ENCODE results near the gene TUT4.

Gene TUT4

GRCh38 chr1:52469108-52469507 is 83.8 kb downstream of the TUT4 start:
- Histone ChIP-seq H2BK12ac (ENCODE audit: low read length) (no peak overlapping the region), H3K36me3 (replicated peaks in 1 of 2; ENCODE audit: control insufficient read depth in 2 of 2, insufficient read depth in 2 of 2, low read length in 2 of 2) (peaks cover 2 to 90% of the 10 kb centered on the region in 2 donors), H3K4me1 (ENCODE audit: control insufficient read depth in 2 of 2, insufficient read depth in 1 of 2, low read depth in 1 of 2, low read length in 2 of 2) (no peaks in the 10 kb centered on the region), H3K23ac (ENCODE audit: low read depth, low read length, poor library complexity) (no peak overlapping the region), H2AFZ (ENCODE audit: low read length) (no peak overlapping the region), H3K14ac (ENCODE audit: low read length) (no peak overlapping the region), H4K91ac (ENCODE audit: low read depth, low read length, poor library complexity) (no peak overlapping the region), H3K79me1 (ENCODE audit: low read depth, low read length) (no peaks in the 10 kb centered on the region), H3K9me3 (replicated peaks in 1 of 2; ENCODE audit: control insufficient read depth in 2 of 2, insufficient read depth in 1 of 2, low read depth in 1 of 2, low read length in 2 of 2) (peaks cover 0 to 4% of the 10 kb centered on the region in 2 donors), H3K4ac (ENCODE audit: low read length) (no peak overlapping the region), H3K27me3 (ENCODE audit: control insufficient read depth in 3 of 3, insufficient read depth in 3 of 3, low read depth in 1 of 3, low read length in 3 of 3) (no peaks in the 10 kb centered on the region), H4K8ac (ENCODE audit: low read depth, low read length) (no peak overlapping the region), H2BK120ac (ENCODE audit: low read depth, low read length) (no peak overlapping the region), H3K27ac (replicated peaks; ENCODE audit: low read length) (no peak overlapping the region), H2AK5ac (ENCODE audit: low read depth, low read length) (no peak overlapping the region), H3K9ac (ENCODE audit: low read depth, low read length, poor library complexity) (no peak overlapping the region), H3K4me3 (ENCODE audit: low read length in 2 of 2) (no peak overlapping the region), H3K18ac (ENCODE audit: low read length) (no peak overlapping the region), H2BK5ac (ENCODE audit: low read length) (no peak overlapping the region), H2BK15ac (ENCODE audit: low read length) (no peak overlapping the region), H3K4me2 (ENCODE audit: insufficient read depth, low read length, poor library complexity, severe bottlenecking) (no peak overlapping the region)
- no peak for DNase-seq (ENCODE audit: low spot score)
- no CpG with 5 or more reads among the region's 2 CpGs for WGBS, 2 donors (ENCODE audit: extremely low coverage in 2 of 2, insufficient read length in 2 of 2, insufficient replicate concordance in 1 of 2)

DNA sequence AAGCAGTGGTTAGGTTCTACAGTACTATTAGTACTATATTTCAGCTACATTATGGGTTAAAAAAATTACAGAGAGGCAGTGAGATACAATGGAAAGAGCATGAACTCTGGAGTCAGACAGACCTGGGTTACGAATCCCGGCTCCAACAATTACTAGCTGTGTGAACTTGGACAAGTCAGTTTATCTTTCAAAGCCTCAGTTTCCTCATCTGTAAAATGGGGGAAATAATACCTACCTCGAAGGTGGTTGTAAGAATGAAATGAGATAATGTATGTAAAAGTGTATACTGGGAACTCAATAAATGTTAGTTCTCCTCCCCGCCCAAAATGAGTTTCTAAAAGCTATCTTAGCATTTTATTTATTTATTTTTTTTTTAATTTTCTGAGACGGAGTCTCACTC is 89.0 kb downstream of the TUT4 start:
- no peak overlapping the region for H2AK5ac ChIP-seq (ENCODE audit: low read depth, low read length)
- peaks cover 0 to 82% of the 10 kb centered on the region in 2 donors for H3K36me3 ChIP-seq (replicated peaks in 1 of 2; ENCODE audit: control insufficient read depth in 2 of 2, insufficient read depth in 2 of 2, low read length in 2 of 2)
- no peaks in the 10 kb centered on the region for H3K4me1 ChIP-seq (ENCODE audit: control insufficient read depth in 2 of 2, insufficient read depth in 1 of 2, low read depth in 1 of 2, low read length in 2 of 2)
- H3K14ac ChIP-seq (ENCODE audit: low read length): no peak overlapping the region
- H4K8ac ChIP-seq (ENCODE audit: low read depth, low read length): no peak overlapping the region
- H3K27me3 ChIP-seq (ENCODE audit: control insufficient read depth in 3 of 3, insufficient read depth in 3 of 3, low read depth in 1 of 3, low read length in 3 of 3): no peaks in the 10 kb centered on the region
- H3K9ac ChIP-seq (ENCODE audit: low read depth, low read length, poor library complexity): no peak overlapping the region
- no peak for DNase-seq (ENCODE audit: low spot score)
- H3K18ac ChIP-seq (ENCODE audit: low read length): no peak overlapping the region
- no peak overlapping the region for H4K91ac ChIP-seq (ENCODE audit: low read depth, low read length, poor library complexity)
- no peak overlapping the region for H3K4me2 ChIP-seq (ENCODE audit: insufficient read depth, low read length, poor library complexity, severe bottlenecking)
- no peak overlapping the region for H2BK15ac ChIP-seq (ENCODE audit: low read length)
- H3K79me1 ChIP-seq (ENCODE audit: low read depth, low read length): no peaks in the 10 kb centered on the region
- no peak overlapping the region for H2BK120ac ChIP-seq (ENCODE audit: low read depth, low read length)
- no peaks in the 10 kb centered on the region for H3K9me3 ChIP-seq (replicated peaks in 1 of 2; ENCODE audit: control insufficient read depth in 2 of 2, insufficient read depth in 1 of 2, low read depth in 1 of 2, low read length in 2 of 2)
- no peak overlapping the region for H3K23ac ChIP-seq (ENCODE audit: low read depth, low read length, poor library complexity)
- no peak overlapping the region for H2AFZ ChIP-seq (ENCODE audit: low read length)
- no peak overlapping the region for H2BK12ac ChIP-seq (ENCODE audit: low read length)
- no peak overlapping the region for H3K4ac ChIP-seq (ENCODE audit: low read length)
- no peak overlapping the region for H3K4me3 ChIP-seq (ENCODE audit: low read length in 2 of 2)
- no peak overlapping the region for H2BK5ac ChIP-seq (ENCODE audit: low read length)
- whole genome bisulfite sequencing, 2 donors (ENCODE audit: extremely low coverage in 2 of 2, insufficient read length in 2 of 2, insufficient replicate concordance in 1 of 2): no CpG with 5 or more reads among the region's 5 CpGs
- no peak overlapping the region for H3K27ac ChIP-seq (replicated peaks; ENCODE audit: low read length)

GRCh38 chr1:52461821-52462220 is 91.1 kb downstream of the TUT4 start:
- Histone ChIP-seq H3K79me1 (ENCODE audit: low read depth, low read length) (no peaks in the 10 kb centered on the region), H3K36me3 (replicated peaks in 1 of 2; ENCODE audit: control insufficient read depth in 2 of 2, insufficient read depth in 2 of 2, low read length in 2 of 2) (peaks cover 0 to 80% of the 10 kb centered on the region in 2 donors), H3K27ac (replicated peaks; ENCODE audit: low read length) (no peak overlapping the region), H3K9ac (ENCODE audit: low read depth, low read length, poor library complexity) (no peak overlapping the region), H3K9me3 (replicated peaks in 1 of 2; ENCODE audit: control insufficient read depth in 2 of 2, insufficient read depth in 1 of 2, low read depth in 1 of 2, low read length in 2 of 2) (no peaks in the 10 kb centered on the region), H2BK12ac (ENCODE audit: low read length) (no peak overlapping the region), H3K4me2 (ENCODE audit: insufficient read depth, low read length, poor library complexity, severe bottlenecking) (no peak overlapping the region), H2AFZ (ENCODE audit: low read length) (no peak overlapping the region), H3K23ac (ENCODE audit: low read depth, low read length, poor library complexity) (no peak overlapping the region), H3K18ac (ENCODE audit: low read length) (no peak overlapping the region), H3K4me1 (ENCODE audit: control insufficient read depth in 2 of 2, insufficient read depth in 1 of 2, low read depth in 1 of 2, low read length in 2 of 2) (no peaks in the 10 kb centered on the region), H4K8ac (ENCODE audit: low read depth, low read length) (no peak overlapping the region), H3K27me3 (ENCODE audit: control insufficient read depth in 3 of 3, insufficient read depth in 3 of 3, low read depth in 1 of 3, low read length in 3 of 3) (no peaks in the 10 kb centered on the region), H3K4ac (ENCODE audit: low read length) (no peak overlapping the region), H2BK5ac (ENCODE audit: low read length) (no peak overlapping the region), H2BK120ac (ENCODE audit: low read depth, low read length) (no peak overlapping the region), H4K91ac (ENCODE audit: low read depth, low read length, poor library complexity) (no peak overlapping the region), H3K4me3 (ENCODE audit: low read length in 2 of 2) (no peak overlapping the region), H2BK15ac (ENCODE audit: low read length) (no peak overlapping the region), H3K14ac (ENCODE audit: low read length) (no peak overlapping the region), H2AK5ac (ENCODE audit: low read depth, low read length) (no peak overlapping the region)
- DNase-seq (ENCODE audit: low spot score): no peak
- WGBS, 2 donors (ENCODE audit: extremely low coverage in 2 of 2, insufficient read length in 2 of 2, insufficient replicate concordance in 1 of 2): no CpG with 5 or more reads among the region's 1 CpG

DNA sequence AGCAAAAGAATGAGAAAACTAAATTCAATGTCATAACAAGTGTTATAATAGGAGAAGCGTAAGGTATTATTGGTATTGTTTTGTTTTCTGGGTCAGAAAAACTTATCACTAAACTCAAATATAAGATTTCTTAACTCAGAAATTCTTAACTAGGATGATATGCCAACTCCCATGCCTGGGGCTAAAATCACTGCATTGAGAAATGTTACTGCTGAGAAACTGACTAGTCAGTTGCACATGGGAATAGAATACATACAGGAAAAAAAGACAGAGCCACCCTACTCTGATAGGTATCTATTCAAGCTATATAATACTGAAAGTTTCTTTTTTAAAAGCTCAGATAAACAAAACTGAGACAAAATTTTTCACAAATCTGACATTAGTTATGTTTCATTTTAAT is 92.2 kb downstream of the TUT4 start:
- no peak overlapping the region for H4K8ac ChIP-seq (ENCODE audit: low read depth, low read length)
- H3K4me1 ChIP-seq (ENCODE audit: control insufficient read depth in 2 of 2, insufficient read depth in 1 of 2, low read depth in 1 of 2, low read length in 2 of 2): no peaks in the 10 kb centered on the region
- no peak overlapping the region for H2BK12ac ChIP-seq (ENCODE audit: low read length)
- no peak overlapping the region for H3K18ac ChIP-seq (ENCODE audit: low read length)
- no CpG with 5 or more reads among the region's 1 CpG for WGBS, 2 donors (ENCODE audit: extremely low coverage in 2 of 2, insufficient read length in 2 of 2, insufficient replicate concordance in 1 of 2)
- no peaks in the 10 kb centered on the region for H3K79me1 ChIP-seq (ENCODE audit: low read depth, low read length)
- peaks cover 0 to 3% of the 10 kb centered on the region in 2 donors for H3K9me3 ChIP-seq (replicated peaks in 1 of 2; ENCODE audit: control insufficient read depth in 2 of 2, insufficient read depth in 1 of 2, low read depth in 1 of 2, low read length in 2 of 2)
- no peak overlapping the region for H3K4me2 ChIP-seq (ENCODE audit: insufficient read depth, low read length, poor library complexity, severe bottlenecking)
- no peak overlapping the region for H3K9ac ChIP-seq (ENCODE audit: low read depth, low read length, poor library complexity)
- H2AFZ ChIP-seq (ENCODE audit: low read length): no peak overlapping the region
- no peak overlapping the region for H2BK5ac ChIP-seq (ENCODE audit: low read length)
- no peak overlapping the region for H2BK15ac ChIP-seq (ENCODE audit: low read length)
- no peak for DNase-seq (ENCODE audit: low spot score)
- peaks cover 0 to 80% of the 10 kb centered on the region in 2 donors for H3K36me3 ChIP-seq (replicated peaks in 1 of 2; ENCODE audit: control insufficient read depth in 2 of 2, insufficient read depth in 2 of 2, low read length in 2 of 2)
- H3K4me3 ChIP-seq (ENCODE audit: low read length in 2 of 2): no peak overlapping the region
- H3K14ac ChIP-seq (ENCODE audit: low read length): no peak overlapping the region
- H3K27ac ChIP-seq (replicated peaks; ENCODE audit: low read length): no peak overlapping the region
- no peak overlapping the region for H3K4ac ChIP-seq (ENCODE audit: low read length)
- no peak overlapping the region for H4K91ac ChIP-seq (ENCODE audit: low read depth, low read length, poor library complexity)
- H2BK120ac ChIP-seq (ENCODE audit: low read depth, low read length): no peak overlapping the region
- no peaks in the 10 kb centered on the region for H3K27me3 ChIP-seq (ENCODE audit: control insufficient read depth in 3 of 3, insufficient read depth in 3 of 3, low read depth in 1 of 3, low read length in 3 of 3)
- no peak overlapping the region for H3K23ac ChIP-seq (ENCODE audit: low read depth, low read length, poor library complexity)
- no peak overlapping the region for H2AK5ac ChIP-seq (ENCODE audit: low read depth, low read length)

All from neuronal stem cell (in vitro differentiated cells).